SK-N-SH (cell line): ENCODE data around the gene SKOR2.

Experiments
- JUND ChIP-seq: IDR thresholded peaks from 2 replicates; pipeline ENCODE4 v1.4.0; 2012
- MXI1 ChIP-seq: IDR thresholded peaks from 2 replicates; pipeline ENCODE4 v1.6.1; 2012; ENCODE audit warnings: mild to moderate bottlenecking, low read depth, low read length, improper control_type of control experiment
- TF ChIP-seq, protein P1 (sequence below): fragments of 200-600 bp; sonication (generic); IDR thresholded peaks from 2 replicates; pipeline ENCODE4 v1.6.1; 2017; ENCODE audit warnings: antibody characterized with exemption, mild to moderate bottlenecking, moderate library complexity

DNA sequence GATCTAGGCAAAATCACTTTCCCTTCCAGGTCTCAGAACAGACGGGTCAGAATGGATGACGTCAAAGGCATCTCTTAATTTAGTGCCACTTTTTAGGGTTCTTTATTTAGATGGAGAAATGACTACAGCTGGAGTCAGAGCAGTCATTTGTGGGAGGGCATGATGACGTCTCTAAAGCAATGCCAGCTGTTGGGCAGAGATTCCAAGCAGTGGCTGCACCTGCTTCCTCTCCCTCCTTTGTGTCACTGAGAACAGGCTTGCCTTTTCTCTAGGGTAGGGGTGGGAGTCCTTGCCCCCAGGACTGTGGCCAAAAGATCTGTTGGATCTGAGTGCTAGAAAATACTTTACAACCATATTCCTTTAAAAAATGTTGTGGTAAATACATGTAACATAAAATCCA lies 28.7 kb upstream of the SKOR2 start:
- TF ChIP-seq, protein P1, sequence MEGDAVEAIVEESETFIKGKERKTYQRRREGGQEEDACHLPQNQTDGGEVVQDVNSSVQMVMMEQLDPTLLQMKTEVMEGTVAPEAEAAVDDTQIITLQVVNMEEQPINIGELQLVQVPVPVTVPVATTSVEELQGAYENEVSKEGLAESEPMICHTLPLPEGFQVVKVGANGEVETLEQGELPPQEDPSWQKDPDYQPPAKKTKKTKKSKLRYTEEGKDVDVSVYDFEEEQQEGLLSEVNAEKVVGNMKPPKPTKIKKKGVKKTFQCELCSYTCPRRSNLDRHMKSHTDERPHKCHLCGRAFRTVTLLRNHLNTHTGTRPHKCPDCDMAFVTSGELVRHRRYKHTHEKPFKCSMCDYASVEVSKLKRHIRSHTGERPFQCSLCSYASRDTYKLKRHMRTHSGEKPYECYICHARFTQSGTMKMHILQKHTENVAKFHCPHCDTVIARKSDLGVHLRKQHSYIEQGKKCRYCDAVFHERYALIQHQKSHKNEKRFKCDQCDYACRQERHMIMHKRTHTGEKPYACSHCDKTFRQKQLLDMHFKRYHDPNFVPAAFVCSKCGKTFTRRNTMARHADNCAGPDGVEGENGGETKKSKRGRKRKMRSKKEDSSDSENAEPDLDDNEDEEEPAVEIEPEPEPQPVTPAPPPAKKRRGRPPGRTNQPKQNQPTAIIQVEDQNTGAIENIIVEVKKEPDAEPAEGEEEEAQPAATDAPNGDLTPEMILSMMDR = no peak
- TF ChIP-seq JUND = no peak
- no peak for TF ChIP-seq MXI1
